ENCODE results near the gene IL17REL.

Gene IL17REL

GRCh38 chr22:50012211-50013181 lies at the start of gene IL17REL:
Gene IL17REL, minus strand, starts transcription at chr22:50012765. Its CDS starts 119 bp downstream, at chr22:50012646.
- no peak for DNase-seq

GRCh38 chr22:50061824-50062355 lies 49.3 kb upstream of the IL17REL start:
- no peak for DNase-seq

GRCh38 chr22:50061141-50061823 lies 48.7 kb upstream of the IL17REL start:
- DNase-seq, result no peak

GRCh38 chr22:50060441-50061140 lies 48.0 kb upstream of the IL17REL start:
- DNase-seq, result no peak

GRCh38 chr22:50059881-50060262 lies 47.3 kb upstream of the IL17REL start:
- no peak for DNase-seq

- DNase-seq, result no peak
Observed at GRCh38 chr22:50058906-50059880, 46.6 kb upstream of the IL17REL start.

GRCh38 chr22:50058061-50058905 lies 45.7 kb upstream of the IL17REL start, which contains the start of gene TTLL8:
Gene TTLL8, minus strand, starts transcription at chr22:50058298.
- no peak for DNase-seq

GRCh38 chr22:50057278-50058060 lies 44.9 kb upstream of the IL17REL start:
- DNase-seq, result no peak

GRCh38 chr22:50056214-50056972 lies 43.8 kb upstream of the IL17REL start:
- DNase-seq, result no peak

- no peak for DNase-seq
Observed at GRCh38 chr22:50053861-50054260, 41.3 kb upstream of the IL17REL start.

- no peak for DNase-seq
Observed at GRCh38 chr22:50051930-50052329, 39.4 kb upstream of the IL17REL start.

GRCh38 chr22:50049299-50050195 lies 37.0 kb upstream of the IL17REL start:
- DNase-seq, result no peak

- no peak for DNase-seq
Observed at GRCh38 chr22:50048836-50049235, 36.3 kb upstream of the IL17REL start.

GRCh38 chr22:50048061-50048765 lies 35.6 kb upstream of the IL17REL start:
- no peak for DNase-seq

GRCh38 chr22:50047346-50047745 lies 34.8 kb upstream of the IL17REL start:
- DNase-seq, result no peak

- DNase-seq, result no peak
Observed at GRCh38 chr22:50046481-50047245, 34.1 kb upstream of the IL17REL start.

GRCh38 chr22:50046019-50046415 lies 33.5 kb upstream of the IL17REL start:
- DNase-seq, result no peak

Measured in NK-92 treated with Interleukin-12 subunit alpha and Interleukin-12 subunit beta, amount 100 ng/mL, for 24 hours (cell line).